Activated CD8-positive, alpha-beta memory T cell treated with anti-CD3 and anti-CD28 coated beads for 1 hour (primary cell): Measurements from ENCODE around the gene GSTCD.
"Not testable (repeated sequence)": the region's sequence is repeated elsewhere in the genome, so short reads cannot be mapped to it uniquely, and the experiment has no call there.

Experiments used
- DNase-seq, 2 donors: peaks; one replicate each; pipeline ENCODE4 v3.0.0-alpha.2; 2020; ENCODE audit warnings: low read depth in 1 of 2; ENCODE audit errors: extremely low read depth in 1 of 2

Gene GSTCD

DNA sequence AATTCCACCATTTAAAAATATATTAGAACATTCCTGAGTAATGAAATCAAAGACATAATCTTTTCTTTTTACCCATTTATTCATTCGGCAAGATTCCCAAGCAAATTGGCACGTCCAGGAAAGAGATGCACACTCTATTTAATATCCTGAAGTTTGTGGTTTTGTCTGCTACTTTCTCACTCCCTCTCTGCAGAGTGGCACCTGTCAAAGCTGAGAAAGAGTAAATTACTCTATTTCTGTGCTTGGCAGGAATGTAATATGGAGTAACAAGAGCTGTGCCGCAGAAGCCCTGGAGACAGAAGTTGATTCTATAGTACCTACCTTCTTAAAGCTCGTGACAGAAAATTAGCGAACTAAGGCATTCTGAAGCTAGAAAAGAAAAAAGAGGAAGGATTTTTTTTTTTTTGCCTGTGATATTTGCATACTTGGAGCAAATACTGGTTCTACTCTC, 5.5 kb downstream of the GSTCD start:
- no peak for DNase-seq

DNA sequence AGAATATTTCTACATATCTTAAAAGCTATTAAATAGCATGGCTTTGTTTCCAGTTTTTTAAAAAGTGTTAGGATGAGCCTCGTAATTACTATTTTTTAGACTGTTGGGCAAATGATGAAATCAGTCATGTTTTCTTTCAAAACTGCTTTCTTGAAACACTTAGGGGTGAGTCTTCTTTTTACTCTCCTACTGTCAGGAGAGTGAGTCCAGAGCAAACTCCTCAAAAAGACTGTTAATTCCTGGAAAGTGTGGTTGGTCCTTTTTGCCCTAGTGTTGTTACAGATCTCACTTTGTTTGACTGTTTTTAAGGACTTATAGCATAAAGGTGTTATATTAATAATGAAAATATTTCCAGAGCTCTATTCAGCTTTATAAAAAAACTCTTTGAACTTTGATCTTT, 6.3 kb downstream of the GSTCD start:
- no peak for DNase-seq

DNA sequence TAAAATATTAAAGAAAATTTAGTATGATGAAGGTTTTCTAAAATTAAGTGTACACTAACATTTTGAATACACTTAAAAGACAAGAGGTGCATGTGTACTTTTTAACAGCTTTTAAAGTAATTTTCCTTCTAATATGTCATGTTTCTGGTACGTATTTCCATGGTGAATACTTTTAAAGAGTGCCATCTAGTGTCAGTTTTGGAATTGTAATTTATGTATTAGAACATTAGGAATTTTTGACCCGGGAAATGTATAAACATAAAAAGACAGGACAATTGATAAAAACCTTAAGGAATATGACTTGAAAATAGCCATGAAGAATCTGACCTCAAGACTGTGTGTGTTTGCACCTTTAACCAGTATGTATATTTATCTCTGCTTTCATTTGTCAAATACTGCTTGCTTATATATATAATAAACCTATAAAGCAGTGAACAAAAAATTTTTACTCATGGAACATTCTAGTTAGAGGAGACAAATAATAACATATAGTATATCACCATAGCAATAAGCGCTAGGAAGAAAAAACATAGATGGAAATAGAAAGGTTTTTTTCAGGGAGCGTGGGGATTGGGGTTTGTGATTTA, 7.2 kb downstream of the GSTCD start:
- no peak for DNase-seq

DNA sequence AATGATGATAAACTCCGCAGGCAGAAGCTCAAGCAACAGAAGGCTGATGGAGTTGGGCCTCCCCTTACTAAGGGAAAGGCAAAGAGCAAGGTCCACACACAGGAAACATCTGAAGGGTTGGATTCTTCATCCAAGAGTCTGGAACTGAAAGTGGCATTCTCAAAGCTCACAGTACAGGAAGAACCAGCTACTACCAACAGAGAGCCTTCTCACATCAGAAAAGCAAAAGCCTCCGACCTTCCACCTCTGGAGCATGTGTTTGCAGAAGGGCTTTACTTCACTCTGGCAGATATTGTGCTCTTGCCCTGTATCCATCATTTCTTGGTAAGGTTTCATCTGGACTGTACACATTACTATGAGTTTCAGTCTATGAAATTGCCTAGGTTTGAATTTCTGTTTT, 10.6 kb downstream of the GSTCD start:
- DNase-seq = no peak

DNA sequence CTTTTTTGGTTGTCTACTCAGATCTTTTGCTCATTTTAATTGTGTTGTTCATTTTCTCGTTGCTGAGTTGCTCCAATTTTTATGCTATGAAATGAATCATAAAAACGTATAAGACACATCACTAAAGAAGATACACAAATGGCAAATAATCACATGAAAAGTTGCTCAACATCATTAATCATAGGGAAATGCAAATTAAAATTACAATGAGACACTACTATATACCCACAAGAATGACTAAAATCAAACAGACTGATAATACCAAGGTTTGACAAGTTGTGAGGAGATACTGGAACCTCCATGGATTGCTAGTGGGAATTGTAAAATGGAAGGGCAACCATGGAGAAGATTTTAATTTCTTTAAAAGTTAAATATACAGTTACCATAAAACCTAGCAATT, 17.0 kb downstream of the GSTCD start:
- DNase-seq = no peak

DNA sequence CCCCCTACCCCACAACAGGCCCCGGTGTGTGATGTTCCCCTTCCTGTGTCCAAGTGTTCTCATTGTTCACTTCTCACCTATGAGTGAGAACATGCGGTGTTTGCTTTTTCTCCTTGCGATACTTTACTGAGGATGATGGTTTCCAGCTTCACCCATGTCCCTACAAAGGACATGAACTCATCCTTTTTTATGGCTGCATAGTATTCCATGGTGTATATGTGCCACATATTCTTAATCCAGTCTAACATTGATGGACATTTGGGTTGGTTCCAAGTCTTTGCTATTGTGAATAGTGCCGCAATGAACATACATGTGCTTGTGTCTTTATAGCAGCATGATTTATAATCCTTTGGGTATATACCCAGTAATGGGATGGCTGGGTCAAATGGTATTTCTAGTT, 21.3 kb downstream of the GSTCD start:
- not testable (repeated sequence) for DNase-seq

DNA sequence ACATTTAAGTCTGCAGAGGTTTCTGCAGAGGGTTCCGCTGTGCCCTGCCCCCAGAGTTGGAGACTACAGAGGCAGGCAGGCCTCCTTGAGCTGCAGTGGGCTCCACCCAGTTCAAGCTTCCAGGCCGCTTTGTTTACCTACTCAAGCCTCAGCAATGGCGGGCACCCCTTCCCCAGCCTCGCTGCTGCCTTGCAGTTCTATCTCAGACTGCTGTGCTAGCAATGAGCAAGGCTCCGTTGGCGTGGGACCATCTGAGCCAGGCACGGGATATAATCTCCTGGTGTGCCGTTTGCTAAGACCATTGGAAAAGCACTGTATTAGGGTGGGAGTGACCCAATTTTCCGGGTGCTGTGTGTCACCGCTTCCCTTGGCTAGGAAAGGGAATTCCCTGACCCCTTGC, 26.6 kb downstream of the GSTCD start:
- not testable (repeated sequence) for DNase-seq

DNA sequence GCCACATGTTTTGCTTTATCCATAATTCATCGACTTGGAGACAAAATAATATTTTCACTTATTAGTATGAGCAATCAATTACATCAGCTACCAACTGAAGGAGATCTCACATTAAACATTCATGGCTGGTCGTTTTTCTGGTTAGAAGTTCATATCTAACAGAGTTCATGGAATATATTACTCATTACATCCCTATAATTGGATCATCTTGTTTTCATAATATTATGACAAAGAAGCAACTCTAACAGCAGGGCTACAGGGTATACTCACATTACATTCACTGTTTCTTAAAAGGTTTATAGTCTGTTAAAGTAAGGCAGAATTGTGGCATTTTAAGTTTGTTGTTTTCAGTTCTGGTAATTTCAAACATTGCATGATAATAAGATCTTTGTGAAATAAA, 33.0 kb downstream of the GSTCD start:
- no peak for DNase-seq

DNA sequence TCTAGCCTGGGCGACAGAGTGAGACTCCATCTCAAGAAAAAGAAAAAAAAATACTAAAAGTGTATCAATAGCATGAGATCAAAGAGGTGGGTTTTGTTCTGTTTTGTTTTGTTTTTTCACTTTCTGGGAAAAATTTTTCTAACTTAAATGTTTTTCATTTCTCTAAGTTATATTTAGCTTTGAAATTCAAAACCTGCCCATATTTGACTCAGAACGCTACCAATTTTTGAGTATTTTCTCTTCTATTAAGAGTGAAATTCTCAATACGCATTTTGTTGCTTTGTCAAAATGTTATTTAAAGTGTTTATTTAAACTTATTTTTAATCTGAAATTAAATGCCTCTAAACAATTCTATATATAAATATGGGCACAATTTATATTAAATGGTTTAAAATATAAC, 39.6 kb downstream of the GSTCD start:
- DNase-seq = no peak

DNA sequence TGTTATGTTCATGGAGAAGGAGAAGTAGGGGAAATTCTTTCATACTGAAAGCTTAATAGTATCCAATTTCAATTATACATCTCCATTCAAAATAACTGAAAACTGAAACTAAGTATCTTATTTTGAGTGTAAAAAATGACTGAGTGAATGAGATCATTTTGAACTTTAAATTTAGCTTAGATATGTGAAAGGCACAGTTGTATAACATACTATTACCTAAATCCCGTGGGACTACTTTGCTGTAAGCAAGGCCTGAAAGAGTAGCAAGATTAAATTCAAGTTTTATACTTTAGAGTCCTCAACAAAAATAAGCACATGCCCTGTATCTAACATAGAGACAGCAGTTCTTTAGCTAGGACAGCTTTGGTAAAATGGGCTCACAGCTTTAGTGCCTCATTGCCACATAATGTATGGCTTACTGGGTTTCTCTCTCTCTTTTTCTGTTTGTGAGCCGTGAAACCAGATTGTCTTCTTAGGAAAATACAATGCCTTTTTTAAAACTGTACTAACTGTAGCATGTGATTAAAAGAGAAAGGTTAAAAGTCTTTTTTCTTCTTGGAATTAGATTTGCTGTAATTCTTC, 43.2 kb downstream of the GSTCD start:
- no peak for DNase-seq

DNA sequence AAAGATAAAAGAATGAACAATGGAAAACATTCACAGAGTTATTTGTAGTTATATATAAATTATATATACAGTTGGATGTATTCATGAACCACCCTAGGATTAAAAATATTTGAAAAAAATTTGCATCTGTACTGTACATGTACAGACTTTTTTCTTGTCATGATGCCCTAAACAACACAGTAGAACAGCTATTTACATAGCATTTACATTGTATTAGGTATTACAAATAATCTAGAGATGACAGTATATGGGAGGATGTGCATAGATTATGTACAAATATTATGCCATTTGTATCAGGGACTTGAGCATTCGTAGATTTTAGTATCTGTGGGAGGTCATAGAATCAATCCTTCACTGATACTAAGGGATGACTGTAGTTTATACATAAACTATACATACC, 44.8 kb downstream of the GSTCD start:
- DNase-seq = no peak

DNA sequence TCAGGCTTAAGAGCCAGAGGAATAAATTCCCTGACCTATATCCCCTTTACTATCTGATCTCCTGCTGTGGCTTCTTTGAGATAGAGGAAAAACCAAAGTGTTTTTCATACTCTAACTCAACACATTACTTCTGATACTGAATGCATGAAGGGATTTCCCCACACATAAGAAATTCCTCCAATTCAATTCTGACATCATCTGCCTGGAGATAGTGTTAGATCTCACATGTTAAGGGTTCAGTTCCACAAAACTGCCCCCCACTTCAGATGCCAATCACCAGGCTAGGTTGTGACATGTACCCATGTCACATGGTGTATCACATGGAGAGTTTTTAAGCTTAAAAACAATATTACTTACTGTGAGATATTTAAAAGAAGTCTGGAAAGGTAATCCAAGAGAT, 46.8 kb downstream of the GSTCD start:
- no peak for DNase-seq

DNA sequence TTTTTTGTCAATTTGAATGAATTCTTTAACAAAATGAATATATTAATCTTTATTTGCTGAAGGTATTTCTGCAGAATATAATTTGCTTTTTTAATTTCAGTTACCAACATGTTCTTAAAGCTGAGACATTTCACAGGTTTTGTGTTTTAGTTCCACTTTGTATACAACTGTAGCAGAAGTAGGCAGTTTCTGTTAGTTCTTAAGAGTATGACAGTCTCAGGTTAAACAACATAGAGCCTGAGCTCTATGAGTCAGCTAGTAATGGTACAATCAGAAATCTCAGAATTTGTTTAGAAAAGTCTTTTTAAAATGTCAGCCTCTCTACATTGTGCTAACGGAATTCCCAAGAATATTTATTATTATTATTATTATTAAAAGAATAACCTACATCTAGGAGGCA, 50.4 kb downstream of the GSTCD start:
- DNase-seq = no peak

DNA sequence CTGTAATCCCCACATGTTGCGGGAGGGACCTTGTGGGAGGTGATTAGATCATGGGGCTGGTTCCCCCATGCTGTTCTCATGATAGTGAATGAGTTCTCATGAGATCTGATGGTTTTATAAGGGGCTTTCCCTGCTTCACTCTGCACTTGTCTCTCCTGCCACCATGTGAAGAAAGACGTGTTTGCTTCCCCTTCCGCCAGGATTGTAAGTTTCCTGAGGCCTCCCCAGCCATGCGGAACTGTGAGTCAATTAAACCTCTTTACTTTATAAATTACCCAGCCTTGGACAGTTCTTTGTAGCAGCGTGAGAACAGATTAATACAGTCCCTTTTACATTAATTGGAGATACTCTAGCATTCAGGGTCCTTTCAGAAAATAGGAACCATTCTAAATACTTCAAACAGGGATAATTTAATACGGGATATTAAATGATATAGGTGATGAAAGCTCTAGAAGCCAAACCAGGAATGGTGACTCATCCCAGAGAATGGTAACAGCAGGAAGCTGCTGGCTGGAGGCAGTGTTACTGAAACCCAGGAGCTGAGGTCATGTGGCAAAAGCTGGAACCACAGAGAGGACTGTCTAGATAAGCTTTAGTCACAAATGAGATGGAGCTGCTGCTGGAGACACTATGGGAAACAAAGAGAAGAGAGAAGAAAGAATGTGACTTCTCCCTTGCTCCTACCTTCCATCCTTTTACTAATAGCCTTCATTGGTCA, 57.3 kb downstream of the GSTCD start:
- no peak for DNase-seq

DNA sequence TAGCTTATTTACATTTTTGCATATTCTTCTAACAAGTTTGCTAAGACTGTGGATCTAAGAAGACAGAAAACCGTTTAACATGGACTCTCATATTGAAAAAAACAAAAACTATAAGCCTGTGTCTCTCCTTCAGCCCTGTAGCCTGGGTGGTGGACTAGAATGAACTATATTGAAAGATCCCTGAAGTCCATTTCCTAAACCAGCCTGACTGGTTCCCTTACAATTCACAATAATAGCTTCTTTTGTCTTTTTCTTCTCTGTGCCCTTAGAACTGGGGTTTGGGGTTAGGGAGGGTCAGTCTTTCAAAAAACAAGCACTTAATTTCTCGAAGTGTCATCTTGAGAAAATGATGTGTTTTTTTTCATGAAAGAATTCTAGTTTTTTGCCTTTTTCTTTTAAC, 59.0 kb downstream of the GSTCD start:
- no peak for DNase-seq

DNA sequence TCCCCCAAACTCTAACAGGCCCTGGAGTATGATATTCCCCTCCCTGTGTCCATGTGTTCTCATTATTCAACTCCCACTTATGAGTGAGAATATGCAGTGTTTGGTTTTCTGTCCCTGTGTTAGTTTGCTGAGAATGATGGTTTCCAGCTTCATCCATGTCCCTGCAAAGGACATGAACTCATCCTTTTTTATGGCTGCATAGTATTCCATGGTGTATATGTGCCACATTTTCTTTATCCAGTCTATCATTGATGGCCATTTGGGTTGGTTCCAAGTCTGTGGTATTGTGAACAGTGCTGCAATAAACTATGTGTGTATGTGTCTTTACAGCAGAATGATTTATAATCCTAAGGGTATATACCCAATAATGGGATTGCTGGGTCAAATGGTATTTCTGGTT, 61.9 kb downstream of the GSTCD start:
- DNase-seq = not testable (repeated sequence)

DNA sequence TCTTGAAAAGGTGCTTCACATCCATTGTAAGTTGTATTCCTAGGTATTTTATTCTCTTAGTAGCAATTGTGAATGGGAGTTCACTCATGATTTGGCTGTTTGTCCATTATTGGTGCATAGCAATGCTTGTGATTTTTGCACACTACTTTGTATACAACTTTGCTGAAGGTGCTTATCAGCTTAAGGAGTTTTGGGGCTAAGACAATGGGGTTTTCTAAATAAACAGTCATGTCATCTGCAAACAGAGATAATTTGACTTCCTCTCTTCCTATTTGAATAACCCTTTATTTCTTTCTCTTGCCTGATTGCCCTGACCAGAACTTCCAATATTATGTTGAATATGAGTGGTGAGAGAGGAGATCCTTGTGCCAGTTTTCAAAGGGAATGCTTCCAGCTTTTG, 63.5 kb downstream of the GSTCD start:
- not testable (repeated sequence) for DNase-seq

DNA sequence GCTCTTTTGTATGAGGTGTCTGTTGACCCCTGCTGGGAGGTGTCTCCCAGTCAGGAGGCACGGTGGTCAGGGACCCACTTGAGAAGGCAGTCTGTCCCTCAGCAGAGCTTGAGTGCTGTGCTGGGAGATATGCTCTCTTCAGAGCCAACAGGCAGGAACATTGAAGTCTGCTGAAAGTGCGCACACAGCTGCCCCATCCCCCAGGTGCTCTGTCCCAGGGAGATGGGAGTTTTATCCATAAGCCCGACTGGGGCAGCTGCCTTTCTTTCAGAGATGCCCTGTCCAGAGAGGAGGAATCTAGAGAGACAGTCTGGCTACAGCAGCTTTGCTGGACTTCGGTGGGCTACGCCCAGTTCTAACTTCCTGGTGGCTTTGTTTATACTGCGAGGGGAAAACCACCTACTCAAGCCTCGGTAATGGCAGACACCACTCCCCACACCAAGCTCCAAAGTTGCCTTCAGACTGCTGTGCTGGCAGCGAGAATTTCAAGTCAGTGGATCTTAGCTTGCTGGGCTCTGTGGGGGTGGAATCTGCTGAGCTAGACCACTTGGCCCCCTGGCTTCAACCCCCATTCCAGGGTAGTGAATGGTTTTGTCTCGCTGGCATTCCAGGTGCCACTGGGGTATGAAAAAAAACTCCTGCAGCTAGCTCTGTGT, 67.3 kb downstream of the GSTCD start:
- not testable (repeated sequence) for DNase-seq

DNA sequence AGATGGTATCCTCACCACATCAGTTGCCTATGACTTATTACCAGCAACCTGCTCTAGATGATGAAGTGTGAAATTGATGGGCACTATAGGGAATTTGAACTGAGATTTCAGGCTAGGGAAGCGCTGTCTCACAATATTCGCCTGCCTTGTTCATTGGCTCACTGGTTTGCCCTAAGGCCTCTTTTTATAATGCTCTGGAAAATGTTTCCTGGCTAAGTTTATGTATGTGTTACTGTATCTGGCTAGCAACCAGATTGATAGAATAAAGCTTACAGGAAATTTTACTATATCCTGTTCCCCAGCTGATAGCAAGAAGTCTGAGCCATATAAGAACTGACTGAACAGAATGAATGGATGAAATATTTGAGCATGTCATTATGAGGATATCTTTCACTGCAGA, 71.6 kb downstream of the GSTCD start:
- no peak for DNase-seq

DNA sequence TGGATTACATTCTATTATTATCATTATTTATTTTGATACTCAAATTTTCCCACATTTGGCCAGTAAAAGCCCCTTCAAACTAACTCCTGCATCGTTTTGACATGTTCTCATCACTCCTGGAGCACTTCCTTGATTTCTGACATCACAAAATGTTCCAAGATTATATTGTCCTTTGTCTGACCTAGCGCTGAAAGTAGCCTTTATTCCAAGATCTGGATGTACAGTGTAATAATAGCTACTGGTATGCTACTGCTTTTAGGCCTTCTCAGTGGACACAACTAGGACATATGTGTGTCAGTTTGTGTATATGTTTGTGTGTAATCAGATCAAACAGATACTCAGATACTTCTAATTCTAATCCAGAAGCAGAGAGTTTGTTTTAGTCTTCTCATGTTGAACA, 76.2 kb downstream of the GSTCD start:
- no peak for DNase-seq

DNA sequence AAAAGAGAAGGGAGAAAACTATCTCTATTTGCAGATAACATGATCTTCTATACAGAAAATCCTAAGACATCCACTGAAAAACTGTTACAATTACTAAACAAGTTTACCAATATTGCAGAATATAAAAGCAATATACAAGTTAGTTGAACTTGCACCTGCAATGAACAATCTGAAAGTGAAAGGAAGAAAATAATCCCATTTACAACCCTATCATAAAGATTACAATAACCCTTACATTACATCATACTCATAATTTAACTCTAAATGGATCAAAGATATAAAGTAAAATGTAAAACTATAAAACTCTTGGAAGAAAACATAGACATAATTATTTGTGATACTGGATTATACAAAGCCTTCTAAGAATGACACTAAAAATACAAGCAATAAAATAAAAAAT, 77.2 kb downstream of the GSTCD start:
- DNase-seq = no peak

DNA sequence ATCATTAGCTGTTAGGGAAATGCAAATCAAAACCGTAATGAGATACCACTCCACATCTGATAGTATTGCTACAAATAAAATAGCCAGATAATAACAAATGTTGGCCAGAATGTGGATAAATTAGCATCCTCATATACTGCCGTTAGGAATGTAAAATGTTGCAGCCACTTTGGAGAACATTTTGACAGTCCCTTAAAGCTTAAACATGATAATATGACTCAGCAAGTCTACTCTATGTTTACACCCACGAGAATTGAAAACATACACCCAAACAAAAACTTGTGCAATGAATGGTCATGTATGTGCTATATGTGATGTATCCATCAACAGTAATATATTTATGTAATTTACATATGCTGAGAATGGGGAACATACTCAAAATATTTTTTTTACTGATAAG, 78.2 kb downstream of the GSTCD start:
- no peak for DNase-seq
